ENCODE measurements around the gene LAMA3. TPM values are rescaled to one million over a fixed set of nuclear protein-coding genes. Genes with fewer than 3 reads are reported as not detected.

LAMA3 gene
- polyA plus RNA-seq, 1 of the 3 experiments (the other 2 are of a cell fraction) = 3.5 TPM

DNA sequence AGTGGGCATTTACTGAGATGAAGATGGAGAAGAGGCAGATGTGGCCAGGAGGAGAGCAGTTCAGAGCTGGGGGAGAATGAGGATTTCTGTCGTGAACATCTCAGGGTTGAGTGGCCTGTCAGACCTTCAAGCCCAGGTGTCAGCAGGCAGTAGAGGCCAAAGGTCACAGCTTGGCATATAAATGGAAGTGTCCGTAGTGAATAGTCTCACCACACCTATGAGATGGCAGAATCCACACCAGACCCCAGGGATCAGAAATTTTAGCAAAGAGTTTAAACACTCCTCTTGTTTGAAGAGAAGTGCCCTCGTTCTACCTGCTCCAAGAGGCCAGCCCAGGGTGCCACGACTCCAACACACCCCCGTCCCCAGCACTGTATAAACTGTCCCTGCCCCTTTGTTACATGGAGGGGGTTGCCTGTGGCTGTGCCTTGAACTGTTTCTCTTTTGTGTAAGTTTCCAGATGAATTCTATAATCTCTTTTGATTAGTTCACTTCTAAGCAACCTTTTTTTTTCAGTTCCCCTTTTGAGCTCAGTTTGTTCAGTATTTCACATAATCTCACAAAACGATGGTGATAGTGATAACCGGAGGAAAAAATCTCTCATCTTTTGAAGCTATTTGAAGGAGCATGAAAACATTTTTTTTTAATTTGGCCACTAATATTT lies 256.3 kb downstream of the LAMA3 start:
- peaks cover 0 to 8% of the 10 kb centered on the region in 2 experiments; a peak in 1 of 4 replicates for H3K4me1 ChIP-seq (ENCODE audit: control insufficient read depth in 1 of 2, insufficient read depth in 2 of 2, low read depth in 1 of 2, low read length in 1 of 2)
- WGBS (ENCODE audit: low lambda C conversion rate) = 84% methylated on average over 7 of the region's 7 CpGs
- H3K79me2 ChIP-seq (ENCODE audit: insufficient read depth) = no peaks in the 10 kb centered on the region
- no peak for DNase-seq
- no peak overlapping the region for H3K9ac ChIP-seq
- TF ChIP-seq NFIC (IDR thresholded peaks at IDR 0.05; ENCODE audit: borderline replicate concordance) (no peak), NRF1 (IDR thresholded peaks at IDR 0.05; ENCODE audit: low read depth, low read length) (no peak), RFX5 (IDR thresholded peaks at IDR 0.05; ENCODE audit: low read length) (no peak), GABPA (IDR thresholded peaks at IDR 0.05; ENCODE audit: low read depth) (no peak), FOXJ3 (CRISPR knock-in tag; IDR thresholded peaks at IDR 0.05) (no peak), CHD2 (IDR thresholded peaks at IDR 0.05; ENCODE audit: low read length, partially characterized antibody) (no peak)
- TF ChIP-seq, protein P1, sequence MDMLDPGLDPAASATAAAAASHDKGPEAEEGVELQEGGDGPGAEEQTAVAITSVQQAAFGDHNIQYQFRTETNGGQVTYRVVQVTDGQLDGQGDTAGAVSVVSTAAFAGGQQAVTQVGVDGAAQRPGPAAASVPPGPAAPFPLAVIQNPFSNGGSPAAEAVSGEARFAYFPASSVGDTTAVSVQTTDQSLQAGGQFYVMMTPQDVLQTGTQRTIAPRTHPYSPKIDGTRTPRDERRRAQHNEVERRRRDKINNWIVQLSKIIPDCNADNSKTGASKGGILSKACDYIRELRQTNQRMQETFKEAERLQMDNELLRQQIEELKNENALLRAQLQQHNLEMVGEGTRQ (IDR thresholded peaks at IDR 0.05; ENCODE audit: borderline replicate concordance, low read depth, low read length) = no peak
- TF ChIP-seq, protein P2, sequence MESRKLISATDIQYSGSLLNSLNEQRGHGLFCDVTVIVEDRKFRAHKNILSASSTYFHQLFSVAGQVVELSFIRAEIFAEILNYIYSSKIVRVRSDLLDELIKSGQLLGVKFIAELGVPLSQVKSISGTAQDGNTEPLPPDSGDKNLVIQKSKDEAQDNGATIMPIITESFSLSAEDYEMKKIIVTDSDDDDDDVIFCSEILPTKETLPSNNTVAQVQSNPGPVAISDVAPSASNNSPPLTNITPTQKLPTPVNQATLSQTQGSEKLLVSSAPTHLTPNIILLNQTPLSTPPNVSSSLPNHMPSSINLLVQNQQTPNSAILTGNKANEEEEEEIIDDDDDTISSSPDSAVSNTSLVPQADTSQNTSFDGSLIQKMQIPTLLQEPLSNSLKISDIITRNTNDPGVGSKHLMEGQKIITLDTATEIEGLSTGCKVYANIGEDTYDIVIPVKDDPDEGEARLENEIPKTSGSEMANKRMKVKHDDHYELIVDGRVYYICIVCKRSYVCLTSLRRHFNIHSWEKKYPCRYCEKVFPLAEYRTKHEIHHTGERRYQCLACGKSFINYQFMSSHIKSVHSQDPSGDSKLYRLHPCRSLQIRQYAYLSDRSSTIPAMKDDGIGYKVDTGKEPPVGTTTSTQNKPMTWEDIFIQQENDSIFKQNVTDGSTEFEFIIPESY (IDR thresholded peaks at IDR 0.05; ENCODE audit: borderline replicate concordance, low read depth) = no peak
- H3F3A ChIP-seq (replicated peaks; ENCODE audit: insufficient read depth) = no peaks in the 10 kb centered on the region
- H3K27ac ChIP-seq (ENCODE audit: low read depth in 2 of 2, low read length in 1 of 2) = no peak overlapping the region
- no peaks in the 10 kb centered on the region for H3K36me3 ChIP-seq (replicated peaks in 1 of 2; ENCODE audit: control insufficient read depth in 1 of 2, insufficient read depth in 2 of 2, low read length in 1 of 2)
- H2AFZ ChIP-seq (ENCODE audit: low read depth) = no peak overlapping the region
- no peaks in the 10 kb centered on the region for H3K9me3 ChIP-seq
- ChIA-PET POLR2A (no interaction called here), CTCF (interaction anchor here (1.2 to 2.5 kb wide), 2 partner anchors 27 to 447 kb away, joined by 4 to 8 read pairs; no protein-coding TSS in a partner anchor)
- no peaks in the 10 kb centered on the region for H3K9me2 ChIP-seq
- no peak overlapping the region for H3K4me3 ChIP-seq (ENCODE audit: low read depth in 2 of 2, low read length in 1 of 2)
- no peaks in the 10 kb centered on the region for H4K20me1 ChIP-seq (ENCODE audit: insufficient read depth)
- H3K27me3 ChIP-seq (ENCODE audit: insufficient read depth) = no peaks in the 10 kb centered on the region
- H3K4me2 ChIP-seq = no peak overlapping the region

DNA sequence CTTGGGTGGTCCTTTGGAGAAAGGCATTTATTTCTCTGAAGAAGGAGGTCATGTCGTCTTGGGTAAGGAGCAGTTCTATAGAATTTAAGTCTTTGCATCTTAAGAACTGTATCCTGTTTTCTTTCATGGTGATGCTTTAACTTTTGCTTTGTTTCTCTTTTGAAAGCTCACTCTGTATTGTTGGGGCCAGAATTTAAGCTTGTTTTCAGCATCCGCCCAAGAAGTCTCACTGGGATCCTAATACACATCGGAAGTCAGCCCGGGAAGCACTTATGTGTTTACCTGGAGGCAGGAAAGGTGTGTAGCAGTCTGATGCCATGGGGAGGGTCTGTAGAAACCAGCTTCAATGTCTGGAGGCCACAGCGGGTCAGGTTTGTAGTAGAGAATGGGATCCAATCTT lies 260.6 kb downstream of the LAMA3 start:
- Histone ChIP-seq H3F3A (replicated peaks; ENCODE audit: insufficient read depth) (no peaks in the 10 kb centered on the region), H4K20me1 (ENCODE audit: insufficient read depth) (no peaks in the 10 kb centered on the region), H3K79me2 (ENCODE audit: insufficient read depth) (no peaks in the 10 kb centered on the region), H3K9ac (no peak overlapping the region), H2AFZ (ENCODE audit: low read depth) (no peak overlapping the region), H3K4me3 (ENCODE audit: low read depth in 2 of 2, low read length in 1 of 2) (no peak overlapping the region), H3K27me3 (ENCODE audit: insufficient read depth) (no peaks in the 10 kb centered on the region), H3K4me2 (no peak overlapping the region), H3K4me1 (ENCODE audit: control insufficient read depth in 1 of 2, insufficient read depth in 2 of 2, low read depth in 1 of 2, low read length in 1 of 2) (no peaks in the 10 kb centered on the region), H3K9me3 (no peaks in the 10 kb centered on the region), H3K27ac (ENCODE audit: low read depth in 2 of 2, low read length in 1 of 2) (no peak overlapping the region), H3K36me3 (replicated peaks in 1 of 2; ENCODE audit: control insufficient read depth in 1 of 2, insufficient read depth in 2 of 2, low read length in 1 of 2) (no peaks in the 10 kb centered on the region), H3K9me2 (no peaks in the 10 kb centered on the region)
- ChIA-PET CTCF (interaction anchor here (1.0 to 1.4 kb wide), 3 partner anchors 21 to 43 kb away, joined by 3 to 4 read pairs (median 3); no protein-coding TSS in a partner anchor), POLR2A (no interaction called here)
- 99% methylated on average over 5 of the region's 5 CpGs for WGBS (ENCODE audit: low lambda C conversion rate)
- DNase-seq = no peak
- TF ChIP-seq, protein P2 (IDR thresholded peaks at IDR 0.05; ENCODE audit: borderline replicate concordance, low read depth) = no peak
- TF ChIP-seq, protein P3, sequence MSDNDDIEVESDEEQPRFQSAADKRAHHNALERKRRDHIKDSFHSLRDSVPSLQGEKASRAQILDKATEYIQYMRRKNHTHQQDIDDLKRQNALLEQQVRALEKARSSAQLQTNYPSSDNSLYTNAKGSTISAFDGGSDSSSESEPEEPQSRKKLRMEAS (IDR thresholded peaks at IDR 0.05; ENCODE audit: low read depth) = no peak
- TF ChIP-seq RFX5 (IDR thresholded peaks at IDR 0.05; ENCODE audit: low read length) = no peak
- TF ChIP-seq, protein P4, sequence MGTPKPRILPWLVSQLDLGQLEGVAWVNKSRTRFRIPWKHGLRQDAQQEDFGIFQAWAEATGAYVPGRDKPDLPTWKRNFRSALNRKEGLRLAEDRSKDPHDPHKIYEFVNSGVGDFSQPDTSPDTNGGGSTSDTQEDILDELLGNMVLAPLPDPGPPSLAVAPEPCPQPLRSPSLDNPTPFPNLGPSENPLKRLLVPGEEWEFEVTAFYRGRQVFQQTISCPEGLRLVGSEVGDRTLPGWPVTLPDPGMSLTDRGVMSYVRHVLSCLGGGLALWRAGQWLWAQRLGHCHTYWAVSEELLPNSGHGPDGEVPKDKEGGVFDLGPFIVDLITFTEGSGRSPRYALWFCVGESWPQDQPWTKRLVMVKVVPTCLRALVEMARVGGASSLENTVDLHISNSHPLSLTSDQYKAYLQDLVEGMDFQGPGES (IDR thresholded peaks at IDR 0.05; ENCODE audit: low read depth, low read length) = no peak
- TF ChIP-seq, protein P5, sequence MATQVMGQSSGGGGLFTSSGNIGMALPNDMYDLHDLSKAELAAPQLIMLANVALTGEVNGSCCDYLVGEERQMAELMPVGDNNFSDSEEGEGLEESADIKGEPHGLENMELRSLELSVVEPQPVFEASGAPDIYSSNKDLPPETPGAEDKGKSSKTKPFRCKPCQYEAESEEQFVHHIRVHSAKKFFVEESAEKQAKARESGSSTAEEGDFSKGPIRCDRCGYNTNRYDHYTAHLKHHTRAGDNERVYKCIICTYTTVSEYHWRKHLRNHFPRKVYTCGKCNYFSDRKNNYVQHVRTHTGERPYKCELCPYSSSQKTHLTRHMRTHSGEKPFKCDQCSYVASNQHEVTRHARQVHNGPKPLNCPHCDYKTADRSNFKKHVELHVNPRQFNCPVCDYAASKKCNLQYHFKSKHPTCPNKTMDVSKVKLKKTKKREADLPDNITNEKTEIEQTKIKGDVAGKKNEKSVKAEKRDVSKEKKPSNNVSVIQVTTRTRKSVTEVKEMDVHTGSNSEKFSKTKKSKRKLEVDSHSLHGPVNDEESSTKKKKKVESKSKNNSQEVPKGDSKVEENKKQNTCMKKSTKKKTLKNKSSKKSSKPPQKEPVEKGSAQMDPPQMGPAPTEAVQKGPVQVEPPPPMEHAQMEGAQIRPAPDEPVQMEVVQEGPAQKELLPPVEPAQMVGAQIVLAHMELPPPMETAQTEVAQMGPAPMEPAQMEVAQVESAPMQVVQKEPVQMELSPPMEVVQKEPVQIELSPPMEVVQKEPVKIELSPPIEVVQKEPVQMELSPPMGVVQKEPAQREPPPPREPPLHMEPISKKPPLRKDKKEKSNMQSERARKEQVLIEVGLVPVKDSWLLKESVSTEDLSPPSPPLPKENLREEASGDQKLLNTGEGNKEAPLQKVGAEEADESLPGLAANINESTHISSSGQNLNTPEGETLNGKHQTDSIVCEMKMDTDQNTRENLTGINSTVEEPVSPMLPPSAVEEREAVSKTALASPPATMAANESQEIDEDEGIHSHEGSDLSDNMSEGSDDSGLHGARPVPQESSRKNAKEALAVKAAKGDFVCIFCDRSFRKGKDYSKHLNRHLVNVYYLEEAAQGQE (IDR thresholded peaks at IDR 0.05; ENCODE audit: low read depth, low read length) = no peak
- TF ChIP-seq, protein P6, sequence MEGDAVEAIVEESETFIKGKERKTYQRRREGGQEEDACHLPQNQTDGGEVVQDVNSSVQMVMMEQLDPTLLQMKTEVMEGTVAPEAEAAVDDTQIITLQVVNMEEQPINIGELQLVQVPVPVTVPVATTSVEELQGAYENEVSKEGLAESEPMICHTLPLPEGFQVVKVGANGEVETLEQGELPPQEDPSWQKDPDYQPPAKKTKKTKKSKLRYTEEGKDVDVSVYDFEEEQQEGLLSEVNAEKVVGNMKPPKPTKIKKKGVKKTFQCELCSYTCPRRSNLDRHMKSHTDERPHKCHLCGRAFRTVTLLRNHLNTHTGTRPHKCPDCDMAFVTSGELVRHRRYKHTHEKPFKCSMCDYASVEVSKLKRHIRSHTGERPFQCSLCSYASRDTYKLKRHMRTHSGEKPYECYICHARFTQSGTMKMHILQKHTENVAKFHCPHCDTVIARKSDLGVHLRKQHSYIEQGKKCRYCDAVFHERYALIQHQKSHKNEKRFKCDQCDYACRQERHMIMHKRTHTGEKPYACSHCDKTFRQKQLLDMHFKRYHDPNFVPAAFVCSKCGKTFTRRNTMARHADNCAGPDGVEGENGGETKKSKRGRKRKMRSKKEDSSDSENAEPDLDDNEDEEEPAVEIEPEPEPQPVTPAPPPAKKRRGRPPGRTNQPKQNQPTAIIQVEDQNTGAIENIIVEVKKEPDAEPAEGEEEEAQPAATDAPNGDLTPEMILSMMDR (IDR thresholded peaks at IDR 0.05) = no peak
- TF ChIP-seq JUND (IDR thresholded peaks at IDR 0.05) = no peak

Data from SK-N-SH (cell line).